SK-N-MC (cell line): ENCODE measurements around the gene CD244.

Experiments
- EZH2 ChIP-seq: fragments of 200-600 bp; sonication (generic); IDR thresholded peaks from one replicate; pipeline ENCODE4 v1.6.1; 2017; ENCODE audit warnings: antibody characterized with exemption
- POLR2AphosphoS5 ChIP-seq: IDR thresholded peaks from 2 replicates; pipeline ENCODE4 v1.6.1; 2012; ENCODE audit warnings: mild to moderate bottlenecking, low read depth, low read length, borderline replicate concordance

DNA sequence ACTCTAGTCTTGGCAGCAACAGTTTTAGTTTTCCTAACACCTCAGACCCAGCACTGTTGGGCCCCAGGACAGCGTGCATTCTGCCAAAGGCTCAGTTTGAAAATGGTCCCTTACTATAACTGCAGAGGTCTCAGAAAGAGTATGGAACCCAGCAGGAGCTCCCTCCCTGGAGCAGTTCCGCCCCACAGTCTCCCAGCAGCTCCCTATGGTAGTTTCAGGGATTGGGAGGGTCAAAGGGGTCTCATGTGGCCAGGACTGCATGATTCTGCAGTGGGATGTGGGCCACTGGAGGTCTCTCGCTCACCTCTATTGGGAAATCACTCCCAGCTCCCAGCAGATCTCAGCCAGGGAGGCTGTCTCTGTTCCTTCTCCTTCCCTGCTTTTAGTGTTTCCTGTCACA lies 54.4 kb downstream of the CD244 start:
- no peak for TF ChIP-seq POLR2AphosphoS5
- no peak for TF ChIP-seq EZH2
